GM21786 (cell line): Measurements from ENCODE around the gene CLOCK.

ENCODE experiments used
- ATAC-seq: cut with Tn5 transposase; IDR thresholded peaks from one replicate; pipeline ENCODE4 v1.9.1; 2021; ENCODE audit not compliant: unreplicated experiment

The CLOCK gene

GRCh38 chr4:55385201-55385649, 161.5 kb downstream of the CLOCK start:
- no peak for ATAC-seq

GRCh38 chr4:55382488-55383003, 164.2 kb downstream of the CLOCK start:
- ATAC-seq: no peak

GRCh38 chr4:55381502-55381901, 165.2 kb downstream of the CLOCK start:
- ATAC-seq: no peak

- no peak for ATAC-seq
Measured at GRCh38 chr4:55380576-55380975, 166.1 kb downstream of the CLOCK start.

GRCh38 chr4:55378617-55379467, 167.9 kb downstream of the CLOCK start:
- no peak for ATAC-seq
